Measurements from ENCODE around the gene HTR1E.
"Not testable (repeated sequence)": the region's sequence is repeated elsewhere in the genome, so short reads cannot be mapped to it uniquely, and the experiment has no call there.

HTR1E gene, protein sequence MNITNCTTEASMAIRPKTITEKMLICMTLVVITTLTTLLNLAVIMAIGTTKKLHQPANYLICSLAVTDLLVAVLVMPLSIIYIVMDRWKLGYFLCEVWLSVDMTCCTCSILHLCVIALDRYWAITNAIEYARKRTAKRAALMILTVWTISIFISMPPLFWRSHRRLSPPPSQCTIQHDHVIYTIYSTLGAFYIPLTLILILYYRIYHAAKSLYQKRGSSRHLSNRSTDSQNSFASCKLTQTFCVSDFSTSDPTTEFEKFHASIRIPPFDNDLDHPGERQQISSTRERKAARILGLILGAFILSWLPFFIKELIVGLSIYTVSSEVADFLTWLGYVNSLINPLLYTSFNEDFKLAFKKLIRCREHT
- total RNA-seq, result 0 reads per million in 2 experiments

DNA sequence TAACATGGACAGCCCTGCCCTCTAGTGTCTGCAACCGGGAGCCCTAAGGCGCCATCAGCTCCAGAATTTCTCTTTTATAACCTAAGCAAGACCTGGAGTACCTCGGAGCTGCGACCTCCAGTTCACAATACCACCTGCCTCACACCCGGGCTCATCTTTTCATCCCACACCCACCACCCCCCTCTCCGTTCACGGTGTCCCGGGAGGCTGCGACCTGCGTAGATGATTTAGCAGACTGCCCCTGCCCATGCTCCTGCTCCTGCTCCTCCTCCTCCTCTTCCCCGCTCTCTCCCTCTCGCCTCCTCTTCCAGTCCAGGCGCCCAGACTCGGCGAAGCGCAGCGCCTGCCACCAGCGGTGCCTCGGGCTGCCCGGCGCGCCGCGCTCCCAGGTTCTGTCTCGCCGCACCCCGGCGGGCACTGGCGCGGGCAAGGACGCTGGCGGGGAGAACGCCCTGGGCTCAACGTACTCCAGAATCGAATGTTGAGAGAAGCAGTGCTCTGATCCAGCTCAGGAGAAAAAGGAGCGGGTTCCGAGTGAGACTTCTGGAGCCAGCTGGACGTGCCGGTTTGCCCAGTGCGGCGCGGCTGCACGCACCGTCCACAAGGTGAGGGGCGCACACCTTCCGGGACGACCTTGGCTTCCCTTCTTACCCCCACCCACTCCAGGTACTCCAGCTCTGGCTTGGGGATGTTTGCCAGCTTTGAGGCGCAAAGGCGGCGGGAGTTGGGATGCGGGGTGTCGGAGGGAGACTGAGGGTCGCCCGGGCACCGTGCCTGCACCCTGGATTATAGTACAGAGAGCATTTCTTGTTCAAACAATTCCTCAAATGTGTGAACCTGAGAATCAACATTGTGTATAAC lies at the start of gene HTR1E:
Gene HTR1E (plus strand): TSS at position 310 of the 861 bp plus-strand sequence. CDS start 77,807 bp downstream, outside the sequence.
- no peak for DNase-seq (ENCODE audit: low read depth)

DNA sequence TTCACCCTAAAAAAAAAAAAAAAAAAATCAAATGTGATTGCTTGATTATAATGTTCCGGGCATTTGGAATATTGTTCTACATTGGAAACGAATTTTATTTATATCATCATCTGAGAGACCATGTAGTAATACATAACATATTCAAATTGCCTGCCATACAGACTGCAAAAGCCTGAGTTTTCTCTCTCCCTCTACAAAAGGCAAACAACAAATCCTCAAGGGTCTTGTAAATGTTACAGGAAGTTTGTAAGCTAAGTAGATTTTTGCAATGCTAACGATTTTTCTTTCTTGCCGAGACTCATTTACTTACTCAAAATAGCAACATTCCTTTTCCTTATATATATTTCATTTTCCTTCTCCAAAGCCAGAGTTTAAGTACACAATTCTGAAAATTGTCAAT lies 49.0 kb upstream of the HTR1E start:
- DNase-seq (ENCODE audit: low read depth), result no peak

DNA sequence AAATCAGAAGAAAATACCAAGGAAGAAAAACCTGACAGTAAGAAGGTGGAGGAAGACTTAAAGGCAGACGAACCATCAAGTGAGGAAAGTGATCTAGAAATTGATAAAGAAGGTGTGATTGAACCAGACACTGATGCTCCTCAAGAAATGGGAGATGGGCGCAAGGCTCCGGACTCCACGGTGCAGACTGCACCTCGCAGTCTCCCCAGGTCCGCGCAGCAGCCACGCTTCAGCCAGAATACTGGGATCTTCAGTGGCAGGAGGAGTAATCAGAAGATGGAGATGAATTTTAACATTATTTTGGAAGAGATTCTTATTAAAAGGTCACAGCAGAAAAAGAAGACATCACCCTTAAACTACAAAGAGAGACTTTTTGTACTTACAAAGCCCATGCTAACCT lies 40.1 kb upstream of the HTR1E start:
- DNase-seq (ENCODE audit: low read depth), result not testable (repeated sequence)

DNA sequence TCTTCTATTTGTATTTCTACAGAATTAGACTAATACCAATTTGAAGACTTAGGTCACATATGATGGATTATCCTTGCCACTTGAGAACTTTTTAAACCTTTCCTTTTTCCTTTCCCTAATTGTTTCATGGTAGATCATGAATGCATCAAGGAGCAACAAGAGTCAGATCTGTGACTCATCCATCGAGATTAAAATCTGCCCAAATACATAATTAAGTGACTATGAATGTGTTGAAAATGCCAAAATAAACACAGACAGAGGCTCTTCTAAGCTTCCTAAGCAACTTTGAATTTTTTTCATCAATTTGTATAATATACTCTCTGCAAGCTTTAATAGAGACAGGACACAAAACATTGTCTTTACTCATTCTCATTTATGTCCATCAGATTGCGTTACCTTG lies 23.5 kb upstream of the HTR1E start:
- no peak for DNase-seq (ENCODE audit: low read depth)

DNA sequence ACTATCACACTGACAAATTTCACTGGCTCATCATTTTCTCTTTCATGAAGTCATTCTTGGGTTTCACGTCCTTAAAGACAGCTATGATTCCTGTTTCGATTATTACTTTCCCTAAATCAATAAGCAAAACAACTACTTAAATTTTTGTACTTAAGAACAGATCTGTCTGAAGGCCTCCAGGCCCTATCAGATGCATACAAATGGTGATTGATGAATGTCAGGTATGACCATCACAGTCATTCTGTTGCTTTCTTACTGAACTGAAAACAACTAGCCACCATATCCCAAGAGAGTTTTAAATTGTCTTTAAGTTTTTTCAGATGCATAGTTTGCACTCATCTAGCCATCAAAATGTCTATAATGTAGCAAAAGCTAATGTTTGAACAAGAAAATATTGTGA lies 20.9 kb upstream of the HTR1E start:
- no peak for DNase-seq (ENCODE audit: low read depth)

DNA sequence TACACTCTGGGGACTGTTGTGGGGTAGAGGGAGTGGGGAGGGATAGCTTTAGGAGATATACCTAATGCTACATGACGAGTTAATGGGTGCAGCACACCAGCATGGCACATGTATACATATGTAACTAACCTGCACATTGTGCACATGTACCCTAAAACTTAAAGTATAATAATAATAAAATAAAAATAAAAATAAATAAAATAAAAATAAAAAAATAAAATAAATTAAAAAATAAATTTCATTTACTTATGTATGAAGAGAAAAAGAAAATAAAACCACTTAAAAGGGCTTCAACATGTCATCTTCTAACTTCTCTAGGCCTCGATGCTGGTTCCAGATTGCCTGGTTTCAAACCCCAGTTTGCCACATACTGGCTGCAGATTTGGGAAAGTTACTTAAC lies 10.2 kb upstream of the HTR1E start:
- not testable (repeated sequence) for DNase-seq (ENCODE audit: low read depth)

DNA sequence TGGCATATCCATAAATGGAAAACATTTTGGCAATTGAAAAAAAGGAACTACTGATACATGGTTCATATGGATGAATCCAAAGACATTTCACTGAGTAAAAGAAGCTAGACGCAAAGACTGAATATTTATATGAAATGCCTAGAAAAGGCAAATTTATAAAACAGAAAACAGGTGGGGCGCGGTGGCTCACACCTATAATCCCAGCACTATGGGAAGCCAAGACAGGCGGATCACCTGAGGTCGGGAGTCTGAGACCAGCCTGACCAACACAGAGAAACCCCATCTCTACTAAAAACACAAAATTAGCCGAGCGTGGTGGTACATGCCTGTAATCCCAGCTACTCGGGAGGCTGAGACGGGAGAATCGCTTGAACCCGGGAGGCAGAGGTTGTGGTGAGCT lies 9.5 kb upstream of the HTR1E start:
- DNase-seq (ENCODE audit: low read depth), result not testable (repeated sequence)

DNA sequence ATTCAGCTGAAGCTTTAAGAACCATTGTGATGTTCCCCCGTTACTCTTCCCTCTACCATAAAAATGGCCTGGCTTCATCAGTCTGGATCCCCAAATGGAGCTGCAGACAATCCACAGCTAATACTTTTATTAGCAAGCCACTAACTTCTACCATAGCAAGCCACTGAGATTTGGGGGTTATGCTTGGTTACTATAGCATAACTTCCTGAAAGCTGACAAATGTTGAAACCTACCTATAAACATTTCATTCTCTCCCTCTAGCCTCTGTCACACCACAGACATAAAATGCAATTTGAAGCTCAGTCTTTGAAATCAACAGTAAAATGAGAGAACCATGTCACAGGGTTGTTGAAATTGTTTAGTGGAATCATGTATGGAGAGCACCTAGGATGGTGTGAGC lies 3.0 kb upstream of the HTR1E start:
- no peak for DNase-seq (ENCODE audit: low read depth)

DNA sequence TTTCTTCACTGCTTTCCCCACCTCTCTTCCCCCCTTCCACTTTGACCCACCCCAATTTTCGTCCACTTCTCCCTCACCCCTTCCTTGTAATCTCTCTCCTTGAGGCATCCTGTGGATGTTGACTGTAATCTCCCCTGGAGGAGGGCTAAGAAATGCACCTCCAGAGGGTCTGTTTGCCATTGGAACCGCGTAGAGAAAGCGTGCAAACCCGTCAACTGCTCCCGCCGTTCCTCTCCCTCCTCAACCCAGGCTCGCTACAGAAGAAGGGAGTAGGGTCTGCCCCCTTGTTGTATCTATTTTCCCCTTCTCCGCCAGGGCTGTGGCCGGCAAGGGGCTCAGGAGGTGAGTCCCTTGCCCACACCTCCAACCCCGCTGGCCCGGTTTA lies 502 bp upstream of the HTR1E start:
- DNase-seq (ENCODE audit: low read depth), result no peak

DNA sequence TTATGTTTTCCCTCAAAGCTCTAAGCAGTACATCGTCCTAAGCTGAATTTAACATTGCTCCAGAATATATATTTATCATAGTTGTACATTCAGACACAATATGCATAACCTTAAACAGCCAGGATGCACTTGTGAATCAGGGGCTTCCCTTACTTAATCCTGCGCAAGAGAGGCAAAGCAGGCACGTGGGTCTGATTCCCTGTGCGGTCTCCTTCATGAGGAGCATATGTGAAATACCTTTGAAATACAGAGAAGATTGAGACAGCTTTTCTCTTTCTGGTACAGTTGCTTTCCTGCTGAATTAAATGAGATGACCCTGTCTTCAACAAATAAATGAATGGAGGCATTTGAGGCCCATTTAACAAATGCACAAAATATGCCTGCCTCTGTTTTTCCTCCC lies 1.5 kb downstream of the HTR1E start:
- no peak for DNase-seq (ENCODE audit: low read depth)

DNA sequence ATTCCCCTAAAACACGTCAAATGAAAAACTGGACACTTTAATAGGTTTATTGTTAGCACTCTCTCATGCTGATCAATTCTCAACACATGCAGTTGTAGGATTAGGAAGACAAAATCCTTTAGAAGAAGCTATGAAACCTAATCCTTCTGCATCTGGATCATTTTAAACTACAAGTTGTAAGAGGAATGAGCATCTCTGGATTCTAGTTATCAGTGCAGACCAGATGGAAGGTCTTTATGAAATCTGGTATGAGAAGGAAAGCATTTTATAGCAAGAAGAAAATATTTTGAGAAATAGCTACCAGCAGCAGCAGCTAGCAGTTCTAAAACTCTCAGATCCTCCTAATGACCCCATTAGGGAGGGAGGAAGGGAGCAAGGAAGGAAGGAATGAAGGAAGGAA lies 4.1 kb downstream of the HTR1E start:
- DNase-seq (ENCODE audit: low read depth), result no peak

DNA sequence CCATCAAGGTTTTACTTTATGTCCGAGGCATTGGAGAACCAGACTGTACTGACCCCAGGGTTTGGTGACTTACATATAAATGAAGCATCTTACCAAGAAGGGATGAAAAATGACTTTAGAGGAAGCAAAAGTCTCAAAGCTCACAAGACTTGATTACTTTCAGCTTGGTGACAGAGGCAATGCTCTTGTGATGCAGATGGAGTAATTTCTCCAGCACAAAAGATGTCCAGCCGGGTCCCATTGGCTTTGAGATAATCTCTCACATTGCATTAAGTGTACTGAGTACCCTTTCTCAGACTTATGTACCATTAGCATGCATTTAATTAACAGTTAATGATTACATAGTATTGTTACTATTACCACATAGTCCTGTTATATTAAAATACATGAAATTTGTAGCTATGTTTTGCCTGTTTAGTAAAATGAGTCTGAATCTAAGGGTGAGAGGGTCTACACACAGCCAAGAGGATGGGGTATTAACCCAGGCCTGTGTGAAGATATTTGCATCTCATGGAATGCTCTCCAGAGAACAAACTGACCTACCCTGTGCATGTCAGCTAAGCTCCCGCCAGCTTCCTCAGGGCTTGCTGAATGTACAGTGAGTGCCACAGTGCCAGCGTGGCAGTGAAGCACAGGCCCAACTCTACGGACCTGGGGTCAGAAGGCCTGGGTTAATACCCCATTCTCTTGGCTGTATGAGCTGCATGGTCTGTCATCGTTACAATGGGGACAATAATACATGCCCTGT lies 5.6 kb downstream of the HTR1E start:
- DNase-seq (ENCODE audit: low read depth), result no peak

DNA sequence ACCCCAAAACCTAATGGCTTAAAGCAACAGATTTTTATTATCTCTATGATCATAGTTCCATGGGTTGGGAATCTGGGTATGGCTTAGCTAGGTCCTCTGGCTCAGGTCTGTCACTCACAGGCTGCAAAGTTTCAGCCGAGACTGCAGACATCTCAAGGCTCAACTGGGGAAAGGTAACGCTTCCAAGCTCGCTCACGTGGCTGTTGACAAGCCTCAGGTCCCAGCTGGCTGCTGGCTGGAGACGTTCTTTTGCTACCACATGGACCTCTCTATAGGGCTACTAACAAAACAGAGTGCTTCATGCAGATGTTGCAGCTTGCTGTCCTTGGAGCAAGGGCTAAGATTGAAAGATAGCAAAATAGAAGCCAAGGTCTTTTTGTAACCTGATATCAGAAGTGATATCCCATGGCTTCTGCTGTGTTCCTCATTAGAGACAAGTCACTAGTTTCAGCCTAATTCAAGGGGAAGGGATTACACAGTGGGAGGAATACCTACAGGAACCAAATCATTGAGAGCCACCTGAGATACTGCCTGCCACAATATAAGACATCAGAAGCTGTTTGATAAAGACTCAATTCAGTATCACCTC lies 6.6 kb downstream of the HTR1E start:
- DNase-seq (ENCODE audit: low read depth), result no peak

DNA sequence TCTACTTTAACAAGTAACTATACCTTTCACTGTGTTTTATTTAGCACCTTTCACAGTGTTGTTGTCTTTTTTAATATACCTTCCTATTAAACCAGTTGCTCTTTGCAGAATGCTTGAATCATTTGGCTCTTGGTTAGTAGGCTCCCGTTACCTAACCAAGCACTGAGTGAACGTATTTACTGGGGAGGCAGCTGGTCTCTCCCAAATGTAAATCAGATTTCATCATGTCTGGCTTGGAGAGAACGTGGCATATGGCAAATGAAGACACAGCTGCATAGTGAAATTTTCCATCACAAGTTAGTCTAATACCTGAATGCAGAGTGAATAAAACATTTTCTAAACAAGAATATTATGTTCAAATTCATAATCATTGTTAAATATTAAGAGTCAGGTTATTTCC lies 12.4 kb downstream of the HTR1E start:
- DNase-seq (ENCODE audit: low read depth), result no peak

DNA sequence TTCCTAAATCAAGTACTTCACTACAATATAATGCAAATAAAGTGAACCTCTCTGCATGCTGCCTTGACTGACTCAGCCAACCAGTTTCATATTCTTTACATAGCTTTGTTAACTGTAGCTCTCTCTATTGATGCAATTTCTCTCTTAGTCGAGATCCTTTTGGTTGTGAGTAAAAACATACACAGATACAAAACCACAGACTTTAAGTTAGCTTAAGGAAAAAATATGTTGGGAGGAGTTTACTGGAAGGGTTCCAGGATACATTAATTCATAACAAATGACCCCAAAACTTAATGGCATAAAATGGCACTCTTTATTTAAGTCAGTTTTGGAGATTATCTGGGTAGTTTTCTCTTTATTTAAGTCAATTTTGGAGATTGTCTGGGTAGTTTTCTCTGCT lies 15.7 kb downstream of the HTR1E start:
- DNase-seq (ENCODE audit: low read depth), result no peak

DNA sequence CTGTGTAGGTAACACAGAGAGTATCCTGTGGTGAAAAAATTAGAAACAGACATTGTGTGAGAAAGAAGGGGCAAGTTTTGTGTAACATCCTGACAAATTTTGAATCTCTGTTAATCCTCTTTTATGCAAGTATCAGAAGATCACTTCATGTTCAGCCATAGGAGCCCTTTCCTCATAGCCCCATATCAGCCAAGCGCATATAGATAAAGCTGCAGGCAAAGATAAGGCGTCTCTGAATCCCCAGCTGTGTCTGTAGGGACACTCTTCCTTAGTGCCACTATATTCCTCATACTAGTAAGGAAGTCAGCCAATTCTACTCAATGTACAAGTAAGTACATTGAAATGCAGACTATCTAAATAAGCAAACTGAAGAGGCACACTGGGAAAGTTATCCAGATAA lies 22.3 kb downstream of the HTR1E start:
- no peak for DNase-seq (ENCODE audit: low read depth)

DNA sequence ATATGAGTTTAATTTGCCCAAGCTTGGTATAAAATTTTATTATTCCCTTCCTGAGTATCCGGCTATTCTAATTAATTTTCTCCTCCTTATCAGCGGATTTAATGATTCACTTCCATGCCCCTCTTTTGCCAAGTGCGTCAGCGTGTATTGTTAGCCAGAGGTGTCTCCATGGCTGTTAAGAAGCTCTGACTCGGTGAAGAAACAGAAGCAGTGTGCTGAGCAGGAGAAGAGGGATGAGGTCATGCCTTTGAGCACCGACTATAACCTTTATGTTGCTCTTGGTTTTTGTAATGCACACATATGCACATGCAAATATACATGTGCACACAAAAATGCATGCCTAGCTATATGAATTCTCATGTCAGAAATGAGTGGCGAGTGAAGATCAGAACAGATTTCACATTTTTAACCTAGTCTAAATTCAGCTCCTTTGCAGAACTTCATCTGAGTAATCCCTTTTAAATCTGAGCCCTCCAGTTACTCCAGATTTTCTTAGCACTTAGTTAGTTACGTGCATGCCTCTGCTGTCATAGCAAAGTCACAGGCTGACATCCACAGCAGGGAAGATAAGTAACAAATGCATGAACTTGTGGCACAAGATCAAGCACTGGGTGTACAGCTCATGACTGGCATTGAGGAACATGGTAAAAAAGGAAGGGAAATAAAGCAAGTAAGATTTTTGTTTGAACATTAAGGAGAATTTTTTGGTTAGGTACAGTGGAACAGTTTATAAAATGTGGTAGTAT lies 24.3 kb downstream of the HTR1E start:
- no peak for DNase-seq (ENCODE audit: low read depth)

DNA sequence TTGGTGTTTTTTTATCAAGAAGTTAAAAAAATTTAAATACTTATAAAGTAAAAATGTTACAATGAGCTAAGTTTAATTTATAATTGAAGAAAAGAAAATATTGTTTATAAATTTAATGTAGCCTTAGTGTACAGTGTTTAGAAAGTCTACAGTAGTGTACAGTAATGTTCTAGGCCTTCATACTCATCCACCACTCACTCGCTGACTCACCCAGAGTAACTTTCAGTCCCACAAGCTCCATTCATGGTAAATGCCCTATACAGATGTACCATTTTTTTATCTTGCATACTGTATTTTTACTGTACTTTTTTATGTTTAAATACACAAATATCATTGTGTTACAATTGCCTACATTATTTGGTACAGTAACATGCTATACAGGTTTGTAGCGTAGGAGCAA lies 26.0 kb downstream of the HTR1E start:
- no peak for DNase-seq (ENCODE audit: low read depth)

DNA sequence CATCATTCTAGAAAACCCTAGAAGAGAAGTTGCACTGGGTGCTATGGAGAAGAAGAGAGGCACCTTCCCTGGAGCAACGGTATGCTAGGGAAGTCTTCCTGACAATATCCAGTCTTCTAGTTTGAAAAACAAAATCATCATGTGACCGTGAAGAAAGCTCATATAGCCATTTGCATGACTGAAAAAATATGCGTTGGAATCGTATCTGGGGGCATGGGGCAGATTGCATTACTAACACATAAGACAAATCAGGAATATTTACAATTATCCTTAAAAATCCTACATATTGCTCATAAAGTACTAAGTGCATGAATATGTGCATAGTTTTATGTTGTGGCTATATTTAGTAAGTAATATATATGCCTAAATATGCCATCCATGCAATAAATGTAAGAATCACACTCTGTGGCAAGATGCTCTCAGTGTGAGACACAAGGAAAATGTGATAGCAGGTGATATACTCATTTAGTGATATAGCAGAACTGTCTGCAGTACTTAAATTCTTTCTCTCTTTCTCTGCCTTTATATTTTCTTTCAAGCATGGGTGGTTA lies 26.8 kb downstream of the HTR1E start:
- DNase-seq (ENCODE audit: low read depth), result no peak

DNA sequence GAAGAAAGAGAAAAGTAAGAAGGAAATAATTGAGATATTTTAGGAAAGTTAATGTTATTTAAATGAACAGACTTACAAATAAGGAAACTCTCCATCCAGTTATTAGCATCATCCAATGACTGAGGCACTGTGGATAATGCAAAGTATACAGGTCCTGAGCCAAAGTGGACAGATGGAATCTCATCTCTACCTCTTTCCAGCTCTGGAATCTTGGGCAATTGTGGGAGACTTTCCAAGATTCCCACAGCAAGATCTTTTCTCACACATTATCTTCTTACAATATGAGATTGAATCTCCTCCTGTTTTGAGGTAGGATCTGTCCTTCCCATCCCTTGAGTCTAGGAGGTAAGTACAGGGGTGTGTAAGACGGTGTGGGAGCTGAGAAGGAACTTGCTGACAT lies 28.9 kb downstream of the HTR1E start:
- DNase-seq (ENCODE audit: low read depth), result no peak

DNA sequence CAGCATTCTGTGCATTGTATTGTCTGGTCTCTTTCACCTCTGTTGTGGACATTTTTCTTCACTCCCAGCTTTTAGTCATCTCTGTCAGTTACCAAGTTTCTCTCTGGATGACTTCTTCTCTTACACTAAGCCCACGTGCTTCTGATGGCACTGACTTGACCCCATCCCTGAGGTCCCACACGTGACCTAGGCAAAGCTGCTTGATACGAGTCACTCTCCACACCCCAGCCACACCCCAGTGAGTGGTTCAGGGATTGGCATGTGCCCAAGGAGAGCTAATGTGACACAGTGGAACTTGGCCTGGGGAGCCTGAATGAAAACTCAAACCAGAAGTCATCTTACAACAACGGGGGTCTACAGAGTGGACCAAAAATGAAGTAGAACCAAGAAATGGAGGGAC lies 32.2 kb downstream of the HTR1E start:
- no peak for DNase-seq (ENCODE audit: low read depth)

Data from T follicular helper cell (primary cell).